Lung (tissue), 12 donors: ENCODE data around the gene IDH3A. TPM values are rescaled to one million over a fixed set of nuclear protein-coding genes. Genes with fewer than 3 reads are reported as not detected.

Experiments
- ATAC-seq: fragments of 200-7000 bp; cut with Tn5 transposase; one replicate; pipeline ENCODE4 v1.9.1; 2020; ENCODE audit warnings: moderate number of reproducible peaks; ENCODE audit not compliant: insufficient read depth, low FRiP score
- DNase-seq, 3 donors: peaks; one replicate each; pipeline ENCODE4 v3.0.0-alpha.2; 2013 to 2017
- H3K27ac ChIP-seq, 2 donors: one replicate each; pipeline ENCODE4 v1.5.1; 2013; ENCODE audit warnings: mild to moderate bottlenecking in 2 of 2, moderate library complexity in 2 of 2, control low read depth in 1 of 2, inconsistent platforms in 1 of 2, low read depth in 1 of 2, low read length in 1 of 2
- H3K27me3 ChIP-seq, 3 donors: one replicate each; pipeline ENCODE4 v1.5.1; 2013; ENCODE audit warnings: low read length in 2 of 3; ENCODE audit not compliant: control insufficient read depth in 3 of 3, insufficient read depth in 3 of 3
- H3K36me3 ChIP-seq, 4 donors: one replicate each; pipeline ENCODE4 v1.5.1; 2013; ENCODE audit warnings: low read length in 4 of 4, mild to moderate bottlenecking in 1 of 4, moderate library complexity in 1 of 4; ENCODE audit not compliant: control insufficient read depth in 4 of 4, insufficient read depth in 4 of 4
- H3K4me1 ChIP-seq, 5 donors: one replicate each; pipeline ENCODE4 v1.5.1; 2013; ENCODE audit warnings: low read length in 5 of 5, mild to moderate bottlenecking in 2 of 5, moderate library complexity in 1 of 5; ENCODE audit not compliant: control insufficient read depth in 5 of 5, insufficient read depth in 5 of 5
- H3K4me3 ChIP-seq: one replicate; pipeline ENCODE4 v1.5.1; 2013; ENCODE audit warnings: mild to moderate bottlenecking, control low read depth, moderate library complexity
- H3K9ac ChIP-seq, 2 donors: one replicate each; pipeline ENCODE4 v1.5.1; 2013; ENCODE audit warnings: low read length in 2 of 2, control low read depth in 1 of 2; ENCODE audit not compliant: insufficient read depth in 1 of 2
- H3K9me3 ChIP-seq, 4 donors: one replicate each; pipeline ENCODE4 v1.5.1; 2013; ENCODE audit warnings: low read length in 3 of 4, mild to moderate bottlenecking in 1 of 4, moderate library complexity in 1 of 4; ENCODE audit not compliant: control insufficient read depth in 4 of 4, insufficient read depth in 3 of 4
- CTCF ChIP-seq: IDR thresholded peaks from 2 replicates; pipeline ENCODE4 v1.5.1; 2012; ENCODE audit warnings: mild to moderate bottlenecking; ENCODE audit errors: control extremely low read depth, extremely low read depth
- WGBS, 2 donors: extraction: QIAGEN DNeasy Blood & Tissue Kit; methylation state at CpG; one replicate each; pipeline ENCODE4 v1.1.7; 2013; 5-methylcytosine and 5-hydroxymethylcytosine counted together
- polyA plus RNA-seq, 2 donors: library from polyadenylated mRNA; stranded (reverse); fragments of 200-250 nt; gene quantifications; one replicate each; pipeline ENCODE4 v1.2.1, GENCODE V29; 2013
- total RNA-seq, 2 donors: library from RNA; depleted of rRNA in 1 of 2; stranded (reverse); fragments of >200 nt in 1 of 2; gene quantifications; one replicate each; pipeline ENCODE4 v1.2.1, GENCODE V29; 2014 to 2021
- donor health status: control.
- donor health status: control.
- donor health status: Bipolar disorder and iron deficiency.
- donor health status: healthy.
- donor health status: DM: yes; HTN: yes; CAD: no.

IDH3A gene
- total and polyA plus RNA-seq, 4 donors = 28.6 to 83.2 (median 45.5) TPM

- Histone ChIP-seq H3K36me3 (peaks cover 1 to 35% (median 13%) of the 10 kb centered on the region in 4 donors), H3K9me3 (no peaks in the 10 kb centered on the region)
- 71 to 74% methylated on average over 1 of the region's 1 CpG for WGBS, 2 donors
These were observed 7.5 kb downstream of the IDH3A start for GRCh38 chr15:78156653-78157052.

GRCh38 chr15:78157203-78157602 is 8.0 kb downstream of the IDH3A start:
- ATAC-seq = no peak
- no peak overlapping the region for H3K27ac ChIP-seq

More at GRCh38 chr15:78156653-78157052, 7.5 kb downstream of the IDH3A start:
- H3K4me3 ChIP-seq = no peak overlapping the region
- no peak for DNase-seq
- no peaks in the 10 kb centered on the region for H3K27me3 ChIP-seq
- no peak for TF ChIP-seq CTCF
- no peak for ATAC-seq
- peaks cover 2 to 15% (median 5%) of the 10 kb centered on the region in 5 donors for H3K4me1 ChIP-seq
- no peak overlapping the region for H3K27ac ChIP-seq
- H3K9ac ChIP-seq = no peak overlapping the region

GRCh38 chr15:78159395-78159794 is 10.2 kb downstream of the IDH3A start:
- H3K27ac ChIP-seq = no peak overlapping the region
- peaks cover 17 to 44% (median 24%) of the 10 kb centered on the region in 4 donors for H3K36me3 ChIP-seq
- H3K4me1 ChIP-seq = peaks cover 0 to 10% (median 5%) of the 10 kb centered on the region in 5 donors
- 97 to 99% methylated on average over 3 of the region's 3 CpGs for WGBS, 2 donors
- no peak overlapping the region for H3K9ac ChIP-seq
- H3K27me3 ChIP-seq = no peaks in the 10 kb centered on the region
- no peak for DNase-seq
- H3K4me3 ChIP-seq = no peak overlapping the region
- TF ChIP-seq CTCF = no peak
- ATAC-seq = no peak
- H3K9me3 ChIP-seq = no peaks in the 10 kb centered on the region

More at GRCh38 chr15:78157203-78157602, 8.0 kb downstream of the IDH3A start:
- 36 to 68% methylated on average over 2 of the region's 2 CpGs for WGBS, 2 donors
- DNase-seq = no peak
- TF ChIP-seq CTCF = no peak
- Histone ChIP-seq H3K9ac (no peak overlapping the region), H3K9me3 (no peaks in the 10 kb centered on the region), H3K36me3 (peaks cover 7 to 35% (median 18%) of the 10 kb centered on the region in 4 donors), H3K27me3 (no peaks in the 10 kb centered on the region), H3K4me1 (peaks cover 2 to 15% (median 5%) of the 10 kb centered on the region in 5 donors), H3K4me3 (no peak overlapping the region)

GRCh38 chr15:78162038-78162437 is 12.9 kb downstream of the IDH3A start:
- Histone ChIP-seq H3K27ac (no peak overlapping the region), H3K27me3 (no peaks in the 10 kb centered on the region), H3K36me3 (peaks cover 27 to 40% (median 32%) of the 10 kb centered on the region in 4 donors), H3K9ac (no peak overlapping the region), H3K4me1 (no peaks in the 10 kb centered on the region), H3K4me3 (no peak overlapping the region), H3K9me3 (peaks cover 0 to 2% (median 0%) of the 10 kb centered on the region in 4 donors)
- ATAC-seq (no peak), DNase-seq (no peak)
- no peak for TF ChIP-seq CTCF
- 91 to 94% methylated on average over 13 of the region's 13 CpGs for WGBS, 2 donors
